Uterus (tissue), 2 donors: Measurements from ENCODE around the gene COL27A1.
"Not testable (repeated sequence)": the region's sequence is repeated elsewhere in the genome, so short reads cannot be mapped to it uniquely, and the experiment has no call there.

ENCODE experiments used
- POLR2A ChIP-seq, 2 donors: fragments of 450-650 bp; IDR thresholded peaks; one replicate each; pipeline ENCODE4 v1.6.1; 2016; ENCODE audit warnings: antibody characterized with exemption in 2 of 2, mild to moderate bottlenecking in 1 of 2, moderate library complexity in 1 of 2
- TF ChIP-seq, protein P1 (sequence below), 4 experiments: fragments of 200-600 bp in 2 of 4; fragments of 450-650 bp in 2 of 4; sonication (generic) in 2 of 4; IDR thresholded peaks; one replicate each; pipeline ENCODE4 v1.5.1; 2016 to 2019; ENCODE audit warnings: antibody characterized with exemption in 4 of 4, mild to moderate bottlenecking in 2 of 4, moderate library complexity in 1 of 4

DNA sequence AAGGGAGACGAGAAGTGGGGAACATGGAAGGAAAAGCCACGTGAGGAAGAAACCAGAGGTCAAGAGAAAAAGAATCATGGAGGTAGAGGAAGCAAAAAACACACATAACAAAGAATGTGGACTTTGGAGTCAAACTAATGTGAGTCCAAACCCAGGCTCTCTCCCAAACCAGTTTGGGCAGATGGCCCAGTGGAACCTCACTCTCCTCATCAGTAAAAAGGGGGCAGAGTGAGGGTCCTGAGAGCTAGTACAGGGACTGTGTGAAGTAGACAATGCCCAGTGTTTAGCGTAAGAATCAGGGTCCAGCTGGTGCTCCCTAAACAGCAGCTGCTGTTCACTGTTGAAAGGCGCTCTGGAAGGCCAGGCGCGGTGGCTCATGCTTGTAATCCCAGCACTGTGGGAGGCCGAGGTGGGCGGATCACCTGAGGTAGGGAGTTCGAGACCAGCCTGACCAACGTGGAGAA is 173.1 kb downstream of the COL27A1 start:
- TF ChIP-seq, protein P1, sequence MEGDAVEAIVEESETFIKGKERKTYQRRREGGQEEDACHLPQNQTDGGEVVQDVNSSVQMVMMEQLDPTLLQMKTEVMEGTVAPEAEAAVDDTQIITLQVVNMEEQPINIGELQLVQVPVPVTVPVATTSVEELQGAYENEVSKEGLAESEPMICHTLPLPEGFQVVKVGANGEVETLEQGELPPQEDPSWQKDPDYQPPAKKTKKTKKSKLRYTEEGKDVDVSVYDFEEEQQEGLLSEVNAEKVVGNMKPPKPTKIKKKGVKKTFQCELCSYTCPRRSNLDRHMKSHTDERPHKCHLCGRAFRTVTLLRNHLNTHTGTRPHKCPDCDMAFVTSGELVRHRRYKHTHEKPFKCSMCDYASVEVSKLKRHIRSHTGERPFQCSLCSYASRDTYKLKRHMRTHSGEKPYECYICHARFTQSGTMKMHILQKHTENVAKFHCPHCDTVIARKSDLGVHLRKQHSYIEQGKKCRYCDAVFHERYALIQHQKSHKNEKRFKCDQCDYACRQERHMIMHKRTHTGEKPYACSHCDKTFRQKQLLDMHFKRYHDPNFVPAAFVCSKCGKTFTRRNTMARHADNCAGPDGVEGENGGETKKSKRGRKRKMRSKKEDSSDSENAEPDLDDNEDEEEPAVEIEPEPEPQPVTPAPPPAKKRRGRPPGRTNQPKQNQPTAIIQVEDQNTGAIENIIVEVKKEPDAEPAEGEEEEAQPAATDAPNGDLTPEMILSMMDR (IDR thresholded peaks at IDR 0.05) = not testable (repeated sequence)
- TF ChIP-seq POLR2A (IDR thresholded peaks at IDR 0.05) = not testable (repeated sequence)
